ENCODE data around the gene MRPL9. TPM values are rescaled to one million over a fixed set of nuclear protein-coding genes. Genes with fewer than 3 reads are reported as not detected.
"Not testable (repeated sequence)": the region's sequence is repeated elsewhere in the genome, so short reads cannot be mapped to it uniquely, and the experiment has no call there.

Gene MRPL9
- total RNA-seq, 1 donor from 2014 or later = 86.4 TPM

DNA sequence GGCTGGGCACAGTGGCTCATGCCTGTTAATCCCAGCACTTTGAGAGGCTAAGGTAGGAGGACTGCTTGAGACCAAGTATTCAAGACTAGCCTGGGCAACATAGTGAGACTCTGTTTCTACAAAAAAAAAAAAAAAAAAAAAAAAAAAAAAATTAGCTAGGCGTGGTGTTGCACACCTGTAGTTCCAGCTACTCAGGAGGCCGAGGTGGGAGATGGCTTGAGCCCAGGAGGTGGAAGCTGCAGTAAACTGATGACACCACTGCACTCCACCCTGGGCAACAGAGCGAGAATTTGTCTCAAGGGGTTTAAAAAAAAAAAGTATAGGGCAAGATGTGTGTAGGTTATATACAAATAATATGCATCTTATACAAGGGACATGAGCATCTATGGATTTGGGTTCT is 24.4 kb upstream of the MRPL9 start:
- Mint-ChIP-seq H3K27ac (no peak overlapping the region), H3K4me1 (peaks cover 17% of the 10 kb centered on the region), H3K4me3 (no peak overlapping the region), H3K9me3 (no peaks in the 10 kb centered on the region), H3K36me3 (no peaks in the 10 kb centered on the region), H3K27me3 (ENCODE audit: insufficient read depth, low read depth) (peaks cover 6% of the 10 kb centered on the region)
- Histone ChIP-seq H3F3A (ENCODE audit: low read depth) (peaks cover 13% of the 10 kb centered on the region), H3K4me3 (no peak overlapping the region), H3K27me3 (peaks cover 9% of the 10 kb centered on the region), H2AFZ (replicated peaks) (no peak overlapping the region), H3K9ac (no peak overlapping the region), H3K9me3 (ENCODE audit: low read depth) (no peaks in the 10 kb centered on the region), H3K27ac (no peak overlapping the region), H3K4me2 (no peak overlapping the region), H4K20me1 (ENCODE audit: low read depth) (no peaks in the 10 kb centered on the region), H3K79me2 (ENCODE audit: low read depth) (no peaks in the 10 kb centered on the region), H3K36me3 (no peaks in the 10 kb centered on the region), H3K4me1 (peaks cover 13% of the 10 kb centered on the region)
- DNase-seq (ENCODE audit: low spot score) = no peak
- TF ChIP-seq, protein P1, sequence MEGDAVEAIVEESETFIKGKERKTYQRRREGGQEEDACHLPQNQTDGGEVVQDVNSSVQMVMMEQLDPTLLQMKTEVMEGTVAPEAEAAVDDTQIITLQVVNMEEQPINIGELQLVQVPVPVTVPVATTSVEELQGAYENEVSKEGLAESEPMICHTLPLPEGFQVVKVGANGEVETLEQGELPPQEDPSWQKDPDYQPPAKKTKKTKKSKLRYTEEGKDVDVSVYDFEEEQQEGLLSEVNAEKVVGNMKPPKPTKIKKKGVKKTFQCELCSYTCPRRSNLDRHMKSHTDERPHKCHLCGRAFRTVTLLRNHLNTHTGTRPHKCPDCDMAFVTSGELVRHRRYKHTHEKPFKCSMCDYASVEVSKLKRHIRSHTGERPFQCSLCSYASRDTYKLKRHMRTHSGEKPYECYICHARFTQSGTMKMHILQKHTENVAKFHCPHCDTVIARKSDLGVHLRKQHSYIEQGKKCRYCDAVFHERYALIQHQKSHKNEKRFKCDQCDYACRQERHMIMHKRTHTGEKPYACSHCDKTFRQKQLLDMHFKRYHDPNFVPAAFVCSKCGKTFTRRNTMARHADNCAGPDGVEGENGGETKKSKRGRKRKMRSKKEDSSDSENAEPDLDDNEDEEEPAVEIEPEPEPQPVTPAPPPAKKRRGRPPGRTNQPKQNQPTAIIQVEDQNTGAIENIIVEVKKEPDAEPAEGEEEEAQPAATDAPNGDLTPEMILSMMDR (IDR thresholded peaks at IDR 0.05) = no peak
- no peak for TF ChIP-seq EZH2phosphoT487 (IDR thresholded peaks at IDR 0.05)
- TF ChIP-seq EZH2 (IDR thresholded peaks at IDR 0.05) = no peak

DNA sequence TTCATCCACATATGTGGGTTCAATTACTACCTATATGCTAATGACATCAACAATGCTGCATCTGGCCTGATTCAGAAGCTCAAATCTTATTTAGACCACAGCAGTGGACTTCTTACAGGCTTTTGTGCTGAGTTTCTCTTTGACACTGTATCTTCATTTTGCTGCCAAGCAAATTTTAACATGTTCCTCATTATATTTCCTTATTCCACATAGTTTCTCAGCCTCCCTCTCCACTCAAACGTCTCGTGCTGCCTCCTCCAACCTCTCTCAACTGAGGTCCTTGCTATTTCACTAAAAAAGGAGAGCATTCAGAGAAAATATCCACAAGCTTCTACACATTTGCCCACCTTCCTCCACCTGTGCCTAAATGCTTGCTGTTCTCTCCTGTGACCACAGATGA is 20.5 kb upstream of the MRPL9 start:
- TF ChIP-seq EZH2 (IDR thresholded peaks at IDR 0.05) = no peak
- no peaks in the 10 kb centered on the region for H3K27me3 ChIP-seq

DNA sequence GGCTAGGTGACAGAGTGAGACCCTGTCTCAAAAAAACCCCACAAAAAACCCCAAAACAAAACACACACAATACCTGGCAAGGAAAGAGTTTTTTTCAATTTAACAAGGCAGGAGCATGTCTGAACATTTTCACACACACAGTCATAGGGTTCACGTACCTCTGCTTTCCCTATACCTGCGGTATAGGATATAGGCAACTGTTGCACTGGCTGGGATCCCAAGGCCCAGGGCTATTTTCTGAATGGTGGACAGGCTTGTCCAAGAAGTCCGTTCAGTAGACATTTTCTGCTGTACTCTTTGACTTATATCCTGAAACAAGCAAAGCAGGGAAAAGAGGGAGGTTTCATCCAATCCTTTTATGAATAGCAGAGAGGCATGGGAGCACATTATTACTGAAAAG is 19.4 kb upstream of the MRPL9 start:
- Histone ChIP-seq H3K27ac (no peak overlapping the region), H3K9ac (no peak overlapping the region), H3K9me3 (ENCODE audit: low read depth) (no peaks in the 10 kb centered on the region), H3K27me3 (no peaks in the 10 kb centered on the region), H3K4me3 (no peak overlapping the region), H3K4me2 (no peak overlapping the region), H2AFZ (replicated peaks) (no peak overlapping the region), H4K20me1 (ENCODE audit: low read depth) (no peaks in the 10 kb centered on the region), H3F3A (ENCODE audit: low read depth) (no peaks in the 10 kb centered on the region), H3K79me2 (ENCODE audit: low read depth) (no peaks in the 10 kb centered on the region), H3K36me3 (no peaks in the 10 kb centered on the region), H3K4me1 (no peaks in the 10 kb centered on the region)
- H3K27ac Mint-ChIP-seq = no peak overlapping the region
- no peaks in the 10 kb centered on the region for H3K9me3 Mint-ChIP-seq
- H3K4me3 Mint-ChIP-seq = no peak overlapping the region
- TF ChIP-seq EZH2phosphoT487 (IDR thresholded peaks at IDR 0.05) = no peak
- TF ChIP-seq, protein P1 (IDR thresholded peaks at IDR 0.05) = no peak
- TF ChIP-seq EZH2 (IDR thresholded peaks at IDR 0.05) = no peak
- DNase-seq (ENCODE audit: low spot score) = no peak
- no peaks in the 10 kb centered on the region for H3K4me1 Mint-ChIP-seq
- no peaks in the 10 kb centered on the region for H3K27me3 Mint-ChIP-seq (ENCODE audit: insufficient read depth, low read depth)
- H3K36me3 Mint-ChIP-seq = peaks cover 20% of the 10 kb centered on the region

More for the DNA sequence above, 20.5 kb upstream of the MRPL9 start:
- no peak overlapping the region for H2AFZ ChIP-seq (replicated peaks)
- no peak overlapping the region for H3K9ac ChIP-seq
- H3K4me3 ChIP-seq = no peak overlapping the region
- H3K9me3 ChIP-seq (ENCODE audit: low read depth) = no peaks in the 10 kb centered on the region
- H3K36me3 Mint-ChIP-seq = peaks cover 14% of the 10 kb centered on the region
- no peaks in the 10 kb centered on the region for H4K20me1 ChIP-seq (ENCODE audit: low read depth)
- H3K4me2 ChIP-seq = no peak overlapping the region
- no peak overlapping the region for H3K27ac ChIP-seq
- no peak overlapping the region for H3K4me3 Mint-ChIP-seq
- H3K4me1 ChIP-seq = no peaks in the 10 kb centered on the region
- DNase-seq (ENCODE audit: low spot score) = no peak
- no peaks in the 10 kb centered on the region for H3K27me3 Mint-ChIP-seq (ENCODE audit: insufficient read depth, low read depth)
- H3K27ac Mint-ChIP-seq = no peak overlapping the region
- peaks cover 1% of the 10 kb centered on the region for H3K4me1 Mint-ChIP-seq
- H3K79me2 ChIP-seq (ENCODE audit: low read depth) = no peaks in the 10 kb centered on the region
- no peaks in the 10 kb centered on the region for H3K36me3 ChIP-seq
- no peaks in the 10 kb centered on the region for H3K9me3 Mint-ChIP-seq
- H3F3A ChIP-seq (ENCODE audit: low read depth) = no peaks in the 10 kb centered on the region

DNA sequence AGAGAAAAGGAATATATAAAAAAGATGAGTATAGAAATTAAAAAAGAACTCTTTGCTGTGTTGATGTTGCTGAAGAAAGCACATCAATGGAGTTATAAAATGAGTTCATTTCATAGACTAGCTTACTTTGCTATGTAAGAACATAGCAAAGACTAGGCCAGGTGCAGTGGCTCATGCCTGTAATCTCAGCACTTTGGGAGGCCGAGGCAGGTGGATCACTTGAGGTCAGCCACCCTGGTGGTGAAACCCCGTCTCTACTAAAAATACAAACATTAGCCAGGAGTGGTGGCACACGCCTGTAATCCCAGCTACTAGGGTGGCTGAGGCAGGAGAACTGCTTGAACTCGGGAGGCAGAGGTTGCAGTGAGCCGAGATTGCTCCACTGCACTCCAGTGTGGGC is 18.7 kb upstream of the MRPL9 start:
- not testable (repeated sequence) for H3K4me3 ChIP-seq; H3K9ac ChIP-seq; H3F3A ChIP-seq (ENCODE audit: low read depth); H3K9me3 ChIP-seq (ENCODE audit: low read depth); H3K27ac ChIP-seq; DNase-seq (ENCODE audit: low spot score); H3K36me3 ChIP-seq; H3K4me1 Mint-ChIP-seq; H3K4me2 ChIP-seq; H3K27me3 ChIP-seq; H4K20me1 ChIP-seq (ENCODE audit: low read depth); H3K4me1 ChIP-seq; H3K79me2 ChIP-seq (ENCODE audit: low read depth); H3K9me3 Mint-ChIP-seq; H3K27ac Mint-ChIP-seq; H3K27me3 Mint-ChIP-seq (ENCODE audit: insufficient read depth, low read depth); H3K4me3 Mint-ChIP-seq; H2AFZ ChIP-seq (replicated peaks)
- H3K36me3 Mint-ChIP-seq = peaks cover 20% of the 10 kb centered on the region

DNA sequence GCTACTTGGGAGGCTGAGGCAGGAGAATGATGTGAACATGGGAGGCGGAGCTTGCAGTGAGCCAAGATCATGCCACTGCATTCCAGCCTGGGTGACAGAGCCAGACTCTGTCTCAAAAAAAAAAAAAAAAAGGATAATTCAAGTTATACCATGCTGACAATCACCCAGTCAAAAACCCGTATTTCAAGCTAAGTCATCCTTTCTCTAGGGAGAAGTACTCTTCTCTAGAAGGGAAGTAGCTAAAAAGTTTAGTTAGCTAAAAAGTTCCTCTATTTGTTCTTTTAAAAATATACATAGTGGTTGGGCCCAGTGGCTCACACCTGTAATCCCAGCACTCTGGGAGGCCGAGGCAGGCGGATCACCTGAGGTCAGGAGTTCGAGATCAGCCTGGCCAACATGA is 17.4 kb upstream of the MRPL9 start:
- H3K27ac Mint-ChIP-seq; H3F3A ChIP-seq (ENCODE audit: low read depth); H3K27me3 Mint-ChIP-seq (ENCODE audit: insufficient read depth, low read depth); H3K4me3 ChIP-seq; H2AFZ ChIP-seq (replicated peaks); H3K9ac ChIP-seq; H3K4me1 Mint-ChIP-seq; H3K9me3 Mint-ChIP-seq; H3K9me3 ChIP-seq (ENCODE audit: low read depth); H3K27me3 ChIP-seq; H3K79me2 ChIP-seq (ENCODE audit: low read depth); DNase-seq (ENCODE audit: low spot score); H3K27ac ChIP-seq; H3K4me2 ChIP-seq; H3K36me3 ChIP-seq; H4K20me1 ChIP-seq (ENCODE audit: low read depth); H3K4me3 Mint-ChIP-seq; H3K4me1 ChIP-seq: not testable (repeated sequence)
- H3K36me3 Mint-ChIP-seq = peaks cover 30% of the 10 kb centered on the region
